GM19372 (cell line): ENCODE results near the gene RAB11FIP4.
"Not testable (repeated sequence)": the region's sequence is repeated elsewhere in the genome, so short reads cannot be mapped to it uniquely, and the experiment has no call there.

Experiments used
- ATAC-seq: cut with Tn5 transposase; IDR thresholded peaks from one replicate; pipeline ENCODE4 v1.9.1; 2021; ENCODE audit warnings: mild to moderate bottlenecking, low read depth, moderate library complexity; ENCODE audit not compliant: unreplicated experiment

RAB11FIP4 gene

GRCh38 chr17:31428512-31428911, 37.0 kb downstream of the RAB11FIP4 start:
- ATAC-seq, result no peak

- no peak for ATAC-seq
Observed at GRCh38 chr17:31431098-31431851, 39.8 kb downstream of the RAB11FIP4 start.

GRCh38 chr17:31431852-31432658, 40.6 kb downstream of the RAB11FIP4 start:
- ATAC-seq, result no peak

- ATAC-seq, result no peak
Observed at GRCh38 chr17:31433091-31433790, 41.8 kb downstream of the RAB11FIP4 start.

- no peak for ATAC-seq
Observed at GRCh38 chr17:31433811-31434726, 42.6 kb downstream of the RAB11FIP4 start.

- ATAC-seq, result no peak
Observed at GRCh38 chr17:31434727-31435050, 43.2 kb downstream of the RAB11FIP4 start.

GRCh38 chr17:31435581-31435980, 44.1 kb downstream of the RAB11FIP4 start:
- no peak for ATAC-seq

GRCh38 chr17:31437720-31438400, 46.4 kb downstream of the RAB11FIP4 start:
- ATAC-seq, result no peak

GRCh38 chr17:31439716-31440115, 48.2 kb downstream of the RAB11FIP4 start:
- no peak for ATAC-seq

GRCh38 chr17:31442276-31442675, 50.8 kb downstream of the RAB11FIP4 start:
- ATAC-seq, result no peak

GRCh38 chr17:31442856-31443255, 51.4 kb downstream of the RAB11FIP4 start:
- ATAC-seq, result not testable (repeated sequence)

- no peak for ATAC-seq
Observed at GRCh38 chr17:31443386-31443785, 51.9 kb downstream of the RAB11FIP4 start.

- no peak for ATAC-seq
Observed at GRCh38 chr17:31444026-31444425, 52.6 kb downstream of the RAB11FIP4 start.

GRCh38 chr17:31446195-31446967, 54.9 kb downstream of the RAB11FIP4 start:
- ATAC-seq, result no peak

GRCh38 chr17:31448467-31449077, 57.1 kb downstream of the RAB11FIP4 start:
- ATAC-seq, result no peak

- ATAC-seq, result no peak
Observed at GRCh38 chr17:31449111-31449510, 57.6 kb downstream of the RAB11FIP4 start.

- ATAC-seq, result no peak
Observed at GRCh38 chr17:31449746-31450145, 58.3 kb downstream of the RAB11FIP4 start.

- no peak for ATAC-seq
Observed at GRCh38 chr17:31452101-31452500, 60.6 kb downstream of the RAB11FIP4 start.
